ENCODE measurements around the gene KRTAP10-3.

GRCh38 chr21:44511938-44512275 is 46.7 kb downstream of the KRTAP10-3 start:
- TF ChIP-seq POLR2A (IDR thresholded peaks at IDR 0.05) (no peak), CTCF (IDR thresholded peaks at IDR 0.05) (no peak)

Measured in body of pancreas (tissue), 4 donors.